ENCODE results near the gene PPFIBP1.

DNA sequence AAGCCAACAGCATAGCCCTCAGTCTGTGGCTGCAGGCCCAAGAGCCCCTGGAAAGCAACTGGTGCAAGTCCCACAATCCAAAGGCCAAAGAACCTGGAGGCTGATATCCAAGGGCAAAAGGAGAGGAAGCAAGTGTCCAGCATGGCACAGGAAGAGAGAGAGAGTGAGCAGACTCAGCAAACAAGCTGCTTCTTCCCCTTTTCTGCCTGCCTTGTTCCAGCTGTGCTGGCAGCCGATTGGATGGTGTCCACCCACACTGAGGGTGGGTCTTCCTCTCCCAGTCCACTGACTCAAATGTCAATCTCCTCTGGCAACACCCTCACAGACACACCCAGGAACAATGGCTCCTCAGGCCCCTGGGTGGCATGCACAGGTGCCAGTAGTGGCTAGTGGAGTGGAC is 44.0 kb upstream of the PPFIBP1 start:
- TF ChIP-seq, protein P1, sequence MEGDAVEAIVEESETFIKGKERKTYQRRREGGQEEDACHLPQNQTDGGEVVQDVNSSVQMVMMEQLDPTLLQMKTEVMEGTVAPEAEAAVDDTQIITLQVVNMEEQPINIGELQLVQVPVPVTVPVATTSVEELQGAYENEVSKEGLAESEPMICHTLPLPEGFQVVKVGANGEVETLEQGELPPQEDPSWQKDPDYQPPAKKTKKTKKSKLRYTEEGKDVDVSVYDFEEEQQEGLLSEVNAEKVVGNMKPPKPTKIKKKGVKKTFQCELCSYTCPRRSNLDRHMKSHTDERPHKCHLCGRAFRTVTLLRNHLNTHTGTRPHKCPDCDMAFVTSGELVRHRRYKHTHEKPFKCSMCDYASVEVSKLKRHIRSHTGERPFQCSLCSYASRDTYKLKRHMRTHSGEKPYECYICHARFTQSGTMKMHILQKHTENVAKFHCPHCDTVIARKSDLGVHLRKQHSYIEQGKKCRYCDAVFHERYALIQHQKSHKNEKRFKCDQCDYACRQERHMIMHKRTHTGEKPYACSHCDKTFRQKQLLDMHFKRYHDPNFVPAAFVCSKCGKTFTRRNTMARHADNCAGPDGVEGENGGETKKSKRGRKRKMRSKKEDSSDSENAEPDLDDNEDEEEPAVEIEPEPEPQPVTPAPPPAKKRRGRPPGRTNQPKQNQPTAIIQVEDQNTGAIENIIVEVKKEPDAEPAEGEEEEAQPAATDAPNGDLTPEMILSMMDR (IDR thresholded peaks at IDR 0.05) = no peak
- no peak for TF ChIP-seq POLR2A (IDR thresholded peaks at IDR 0.05)

Data from lower leg skin (tissue), 3 donors.